Panc1 (cell line): ENCODE results near the gene SDC1. TPM values are rescaled to one million over a fixed set of nuclear protein-coding genes. Genes with fewer than 3 reads are reported as not detected.

Source experiments
- ATAC-seq: fragments of 200-7000 bp; cut with Tn5 transposase; 2 replicates; pipeline ENCODE4 v1.9.1; 2020; ENCODE audit warnings: mild to moderate bottlenecking, moderate library complexity
- BruUV-seq: library from RNA; stranded (reverse); fragments of 400-500 nt; replicated peaks from 2 replicates; lab custom pipeline; 2021; lab: Mats Ljungman, UMichigan
- CTCF ChIA-PET: fragments of 300-600 bp; sonication (Branson Sonifier 250); formaldehyde crosslinking; loops from one replicate; lab custom pipeline; 2022; ENCODE audit warnings: antibody characterized with exemption; lab: Charles Lee
- POLR2A ChIA-PET: fragments of 300-600 bp; sonication (Branson Sonifier 250); formaldehyde crosslinking; loops from one replicate; lab custom pipeline; 2022; ENCODE audit warnings: antibody characterized with exemption; lab: Charles Lee
- DNase-seq: peaks from one replicate; pipeline ENCODE4 v3.0.0-alpha.2; 2010; ENCODE audit warnings: low read depth, low spot score
- H3K27ac ChIP-seq: 2 replicates; pipeline ENCODE4 v1.5.1; 2011; ENCODE audit warnings: mild to moderate bottlenecking, low read length, inconsistent platforms
- H3K27me3 ChIP-seq: fragments of 200-500 bp; sonication (Bioruptor generic); 2 replicates; pipeline ENCODE4 v1.6.0; 2014; ENCODE audit warnings: low read length, inconsistent platforms; ENCODE audit not compliant: control insufficient read depth, insufficient read depth
- H3K36me3 ChIP-seq: fragments of 200-500 bp; sonication (Bioruptor generic); 2 replicates; pipeline ENCODE4 v1.5.1; 2014; ENCODE audit warnings: inconsistent platforms, mild to moderate bottlenecking, low read length, moderate library complexity; ENCODE audit not compliant: control insufficient read depth, insufficient read depth
- H3K4me1 ChIP-seq: 2 replicates; pipeline ENCODE4 v1.5.1; 2011; ENCODE audit warnings: inconsistent platforms, mild to moderate bottlenecking, low read length, moderate library complexity; ENCODE audit not compliant: control insufficient read depth, insufficient read depth
- H3K4me3 ChIP-seq, 2 experiments: 2 replicates each; pipeline ENCODE4 v1.5.1; 2011 to 2012; ENCODE audit warnings: low read depth in 2 of 2, low read length in 2 of 2, mild to moderate bottlenecking in 2 of 2, inconsistent platforms in 1 of 2, moderate library complexity in 1 of 2
- H3K9me3 ChIP-seq: fragments of 200-500 bp; sonication (Bioruptor generic); 2 replicates; pipeline ENCODE4 v1.5.1; 2014; ENCODE audit warnings: low read depth, mild to moderate bottlenecking, inconsistent platforms, low read length, moderate library complexity; ENCODE audit not compliant: control insufficient read depth, insufficient read depth
- POLR2AphosphoS5 ChIP-seq: IDR thresholded peaks from 2 replicates; pipeline ENCODE4 v1.6.1; 2012; ENCODE audit warnings: mild to moderate bottlenecking, low read depth, low read length, moderate library complexity
- SIN3A ChIP-seq: IDR thresholded peaks from 2 replicates; pipeline ENCODE4 v1.6.1; 2012; ENCODE audit warnings: low read depth, mild to moderate bottlenecking, low read length, moderate library complexity, borderline replicate concordance; ENCODE audit not compliant: insufficient read depth
- TCF7L2 ChIP-seq: IDR thresholded peaks from 2 replicates; pipeline ENCODE4 v1.6.1; 2011; ENCODE audit warnings: mild to moderate bottlenecking, low read depth, low read length, inconsistent platforms
- in situ Hi-C: cut with HindIII; loops from 2 replicates; pipeline ENCODE4 v1.10.0; 2016; ENCODE audit warnings: low sequenced_read_pairs, low pct_unique_long_range_greater_than_20kb
- intact Hi-C: fragments of 100-400 bp; cut with micrococcal nuclease; formaldehyde crosslinking; loops from one replicate; pipeline ENCODE4 v1.10.0; 2022; ENCODE audit not compliant: unreplicated experiment
- total RNA-seq: library from RNA; stranded (reverse); gene quantifications from one replicate; pipeline ENCODE4 v1.2.1, GENCODE V29; 2021; ENCODE audit not compliant: unreplicated experiment
- TF ChIP-seq, protein P1 (sequence below), 2 experiments: IDR thresholded peaks; 2 replicates each; pipeline ENCODE4 v1.6.1; 2011 to 2012; ENCODE audit warnings: low read depth in 2 of 2, control low read depth in 1 of 2, low read length in 1 of 2, mild to moderate bottlenecking in 1 of 2, moderate library complexity in 1 of 2; ENCODE audit not compliant: insufficient read depth in 1 of 2
- TF ChIP-seq, protein P2 (sequence below): fragments of 450-650 bp; IDR thresholded peaks from 2 replicates; pipeline ENCODE4 v1.5.1; 2017; ENCODE audit warnings: mild to moderate bottlenecking

The SDC1 gene
- total RNA-seq, 1 experiment from 2014 or later = 93.0 TPM

DNA sequence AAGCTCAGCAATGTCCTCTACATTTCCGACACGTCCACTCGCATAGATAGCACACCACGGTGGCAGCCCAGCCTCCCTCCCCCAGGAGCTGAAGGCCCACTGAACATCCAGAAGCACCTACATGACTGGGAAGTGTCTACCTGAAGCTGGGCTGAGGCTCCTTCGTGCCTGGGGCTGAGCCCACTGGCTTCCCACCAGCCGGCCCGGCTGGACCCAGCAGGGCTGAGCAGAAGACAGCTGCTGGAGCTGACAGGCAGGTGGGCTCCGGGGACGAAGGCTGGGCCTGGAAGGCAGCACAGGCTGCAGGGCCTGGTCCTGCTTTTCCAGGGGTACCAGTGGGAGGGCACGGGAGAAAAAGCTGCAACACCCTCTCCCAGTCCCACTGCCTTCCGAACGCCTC, 13.5 kb downstream of the SDC1 start:
- ChIA-PET POLR2A (no interaction called here), CTCF (no interaction called here)
- Histone ChIP-seq H3K4me3 (no peak overlapping the region), H3K36me3 (no peaks in the 10 kb centered on the region), H3K27ac (no peak overlapping the region), H3K27me3 (no peaks in the 10 kb centered on the region), H3K9me3 (no peaks in the 10 kb centered on the region), H3K4me1 (peaks cover 40% of the 10 kb centered on the region)
- intact Hi-C loops = no loop called here
- in situ Hi-C loops = no loop called here
- BruUV-seq = no TSS peak
- TF ChIP-seq, protein P1, sequence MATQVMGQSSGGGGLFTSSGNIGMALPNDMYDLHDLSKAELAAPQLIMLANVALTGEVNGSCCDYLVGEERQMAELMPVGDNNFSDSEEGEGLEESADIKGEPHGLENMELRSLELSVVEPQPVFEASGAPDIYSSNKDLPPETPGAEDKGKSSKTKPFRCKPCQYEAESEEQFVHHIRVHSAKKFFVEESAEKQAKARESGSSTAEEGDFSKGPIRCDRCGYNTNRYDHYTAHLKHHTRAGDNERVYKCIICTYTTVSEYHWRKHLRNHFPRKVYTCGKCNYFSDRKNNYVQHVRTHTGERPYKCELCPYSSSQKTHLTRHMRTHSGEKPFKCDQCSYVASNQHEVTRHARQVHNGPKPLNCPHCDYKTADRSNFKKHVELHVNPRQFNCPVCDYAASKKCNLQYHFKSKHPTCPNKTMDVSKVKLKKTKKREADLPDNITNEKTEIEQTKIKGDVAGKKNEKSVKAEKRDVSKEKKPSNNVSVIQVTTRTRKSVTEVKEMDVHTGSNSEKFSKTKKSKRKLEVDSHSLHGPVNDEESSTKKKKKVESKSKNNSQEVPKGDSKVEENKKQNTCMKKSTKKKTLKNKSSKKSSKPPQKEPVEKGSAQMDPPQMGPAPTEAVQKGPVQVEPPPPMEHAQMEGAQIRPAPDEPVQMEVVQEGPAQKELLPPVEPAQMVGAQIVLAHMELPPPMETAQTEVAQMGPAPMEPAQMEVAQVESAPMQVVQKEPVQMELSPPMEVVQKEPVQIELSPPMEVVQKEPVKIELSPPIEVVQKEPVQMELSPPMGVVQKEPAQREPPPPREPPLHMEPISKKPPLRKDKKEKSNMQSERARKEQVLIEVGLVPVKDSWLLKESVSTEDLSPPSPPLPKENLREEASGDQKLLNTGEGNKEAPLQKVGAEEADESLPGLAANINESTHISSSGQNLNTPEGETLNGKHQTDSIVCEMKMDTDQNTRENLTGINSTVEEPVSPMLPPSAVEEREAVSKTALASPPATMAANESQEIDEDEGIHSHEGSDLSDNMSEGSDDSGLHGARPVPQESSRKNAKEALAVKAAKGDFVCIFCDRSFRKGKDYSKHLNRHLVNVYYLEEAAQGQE (IDR thresholded peaks at IDR 0.05; ENCODE audit: insufficient read depth in 1 of 2, low read depth in 2 of 2, low read length in 1 of 2) = no peak
- TF ChIP-seq, protein P2, sequence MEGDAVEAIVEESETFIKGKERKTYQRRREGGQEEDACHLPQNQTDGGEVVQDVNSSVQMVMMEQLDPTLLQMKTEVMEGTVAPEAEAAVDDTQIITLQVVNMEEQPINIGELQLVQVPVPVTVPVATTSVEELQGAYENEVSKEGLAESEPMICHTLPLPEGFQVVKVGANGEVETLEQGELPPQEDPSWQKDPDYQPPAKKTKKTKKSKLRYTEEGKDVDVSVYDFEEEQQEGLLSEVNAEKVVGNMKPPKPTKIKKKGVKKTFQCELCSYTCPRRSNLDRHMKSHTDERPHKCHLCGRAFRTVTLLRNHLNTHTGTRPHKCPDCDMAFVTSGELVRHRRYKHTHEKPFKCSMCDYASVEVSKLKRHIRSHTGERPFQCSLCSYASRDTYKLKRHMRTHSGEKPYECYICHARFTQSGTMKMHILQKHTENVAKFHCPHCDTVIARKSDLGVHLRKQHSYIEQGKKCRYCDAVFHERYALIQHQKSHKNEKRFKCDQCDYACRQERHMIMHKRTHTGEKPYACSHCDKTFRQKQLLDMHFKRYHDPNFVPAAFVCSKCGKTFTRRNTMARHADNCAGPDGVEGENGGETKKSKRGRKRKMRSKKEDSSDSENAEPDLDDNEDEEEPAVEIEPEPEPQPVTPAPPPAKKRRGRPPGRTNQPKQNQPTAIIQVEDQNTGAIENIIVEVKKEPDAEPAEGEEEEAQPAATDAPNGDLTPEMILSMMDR = no peak
- no peak for TF ChIP-seq SIN3A
- TF ChIP-seq TCF7L2 = no peak
- TF ChIP-seq POLR2AphosphoS5 = no peak
- ATAC-seq = no peak
- no peak for DNase-seq

DNA sequence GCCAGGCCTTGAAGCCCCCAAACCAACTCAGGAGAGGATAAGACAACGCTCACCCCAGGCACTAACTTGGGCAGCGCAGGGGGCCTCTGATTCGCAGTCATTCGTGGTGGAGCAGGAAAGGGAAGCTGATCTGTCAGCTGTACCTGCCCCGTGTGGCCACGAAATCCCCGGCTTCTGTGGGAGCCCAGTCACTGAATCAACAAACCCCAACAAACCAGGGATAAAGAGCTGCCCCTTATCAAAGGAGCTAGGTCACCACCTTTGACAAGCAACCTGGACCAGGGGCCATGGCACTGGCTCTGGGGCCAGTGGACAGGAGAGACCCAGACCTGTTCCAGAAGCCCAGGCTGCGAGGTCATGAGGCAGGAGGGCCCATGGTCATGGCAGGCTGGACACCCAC, 14.5 kb downstream of the SDC1 start:
- Histone ChIP-seq H3K27ac (no peak overlapping the region), H3K4me1 (peaks cover 41% of the 10 kb centered on the region)
- CTCF ChIA-PET = no interaction called here

More for the DNA sequence above, 14.5 kb downstream of the SDC1 start:
- no peak for ATAC-seq
- no TSS peak for BruUV-seq
- TF ChIP-seq TCF7L2 = no peak
- TF ChIP-seq SIN3A = no peak
- TF ChIP-seq, protein P2 = no peak
- TF ChIP-seq, protein P1 (IDR thresholded peaks at IDR 0.05; ENCODE audit: insufficient read depth in 1 of 2, low read depth in 2 of 2, low read length in 1 of 2) = no peak
- H3K36me3 ChIP-seq = no peaks in the 10 kb centered on the region
- no peak overlapping the region for H3K4me3 ChIP-seq
- no peak for DNase-seq
- no peaks in the 10 kb centered on the region for H3K9me3 ChIP-seq
- POLR2A ChIA-PET = no interaction called here
- H3K27me3 ChIP-seq = no peaks in the 10 kb centered on the region
- intact Hi-C loops (no loop called here), in situ Hi-C loops (no loop called here)
